Glutamatergic neuron (in vitro differentiated cells): Measurements from ENCODE around the gene CALHM6. TPM values are rescaled to one million over a fixed set of nuclear protein-coding genes. Genes with fewer than 3 reads are reported as not detected.

Source experiments
- DNase-seq: peaks from one replicate; pipeline ENCODE4 v3.0.0; 2022
- H3K27ac Mint-ChIP-seq: one replicate; pipeline ENCODE4 v1.8.0; 2020; ENCODE audit warnings: mild to moderate bottlenecking, mixed read lengths, inconsistent platforms; ENCODE audit not compliant: unreplicated experiment
- H3K27me3 Mint-ChIP-seq: one replicate; pipeline ENCODE4 v1.8.0; 2020; ENCODE audit warnings: mild to moderate bottlenecking, moderate library complexity, mixed read lengths, inconsistent platforms; ENCODE audit not compliant: unreplicated experiment
- H3K36me3 Mint-ChIP-seq: one replicate; pipeline ENCODE4 v1.8.0; 2020; ENCODE audit warnings: mild to moderate bottlenecking, mixed read lengths, inconsistent platforms; ENCODE audit not compliant: unreplicated experiment
- H3K4me1 Mint-ChIP-seq: one replicate; pipeline ENCODE4 v1.8.0; 2020; ENCODE audit warnings: mild to moderate bottlenecking, low read depth, mixed read lengths, inconsistent platforms; ENCODE audit not compliant: unreplicated experiment
- H3K4me3 Mint-ChIP-seq: one replicate; pipeline ENCODE4 v1.8.0; 2020; ENCODE audit warnings: mild to moderate bottlenecking, mixed read lengths, inconsistent platforms; ENCODE audit not compliant: unreplicated experiment
- H3K9me3 Mint-ChIP-seq: one replicate; pipeline ENCODE4 v1.8.0; 2020; ENCODE audit warnings: mild to moderate bottlenecking, moderate library complexity, mixed read lengths, inconsistent platforms; ENCODE audit not compliant: unreplicated experiment
- total RNA-seq: library from RNA; stranded (reverse); fragmentation: NEBNext Ultra II Directional; extraction: Animal tissue kit (Norgen Biotek cat#: 25700); gene quantifications from one replicate; pipeline ENCODE4 v1.2.1, GENCODE V29; 2021; ENCODE audit not compliant: unreplicated experiment
- TF ChIP-seq, protein P1 (sequence below): fragments of 200-600 bp; sonication (generic); IDR thresholded peaks from one replicate; pipeline ENCODE4 v1.5.0; 2021; ENCODE audit not compliant: partially characterized antibody, unreplicated experiment

CALHM6 gene
- total RNA-seq, 1 donor from 2014 or later = not detected

DNA sequence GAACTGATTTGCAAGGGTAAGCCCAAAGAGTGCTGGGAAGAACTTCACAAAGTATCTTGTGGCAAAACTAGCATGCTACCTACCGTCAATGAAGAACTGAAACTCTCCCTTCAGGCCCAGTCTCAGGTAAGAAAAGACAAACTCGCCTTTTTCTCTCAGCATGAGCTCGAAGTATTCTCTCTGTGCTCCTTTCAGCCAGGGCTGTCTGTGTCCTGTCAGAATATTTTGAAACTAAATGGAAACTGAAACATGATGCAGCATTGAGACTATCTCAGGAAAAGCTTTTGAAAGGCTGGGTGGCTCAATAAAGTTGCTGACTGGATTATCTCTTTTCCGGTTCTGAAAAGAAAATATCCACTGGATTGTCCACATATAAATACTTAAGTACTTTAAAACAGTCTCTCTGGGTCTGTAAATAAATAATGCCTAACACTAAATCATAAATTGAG is 51.0 kb downstream of the CALHM6 start:
- no peak for DNase-seq
- Mint-ChIP-seq H3K36me3 (no peaks in the 10 kb centered on the region), H3K4me3 (no peak overlapping the region), H3K27me3 (no peaks in the 10 kb centered on the region), H3K27ac (no peak overlapping the region), H3K4me1 (no peaks in the 10 kb centered on the region), H3K9me3 (peaks cover 2% of the 10 kb centered on the region)
- TF ChIP-seq, protein P1, sequence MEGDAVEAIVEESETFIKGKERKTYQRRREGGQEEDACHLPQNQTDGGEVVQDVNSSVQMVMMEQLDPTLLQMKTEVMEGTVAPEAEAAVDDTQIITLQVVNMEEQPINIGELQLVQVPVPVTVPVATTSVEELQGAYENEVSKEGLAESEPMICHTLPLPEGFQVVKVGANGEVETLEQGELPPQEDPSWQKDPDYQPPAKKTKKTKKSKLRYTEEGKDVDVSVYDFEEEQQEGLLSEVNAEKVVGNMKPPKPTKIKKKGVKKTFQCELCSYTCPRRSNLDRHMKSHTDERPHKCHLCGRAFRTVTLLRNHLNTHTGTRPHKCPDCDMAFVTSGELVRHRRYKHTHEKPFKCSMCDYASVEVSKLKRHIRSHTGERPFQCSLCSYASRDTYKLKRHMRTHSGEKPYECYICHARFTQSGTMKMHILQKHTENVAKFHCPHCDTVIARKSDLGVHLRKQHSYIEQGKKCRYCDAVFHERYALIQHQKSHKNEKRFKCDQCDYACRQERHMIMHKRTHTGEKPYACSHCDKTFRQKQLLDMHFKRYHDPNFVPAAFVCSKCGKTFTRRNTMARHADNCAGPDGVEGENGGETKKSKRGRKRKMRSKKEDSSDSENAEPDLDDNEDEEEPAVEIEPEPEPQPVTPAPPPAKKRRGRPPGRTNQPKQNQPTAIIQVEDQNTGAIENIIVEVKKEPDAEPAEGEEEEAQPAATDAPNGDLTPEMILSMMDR = no peak

DNA sequence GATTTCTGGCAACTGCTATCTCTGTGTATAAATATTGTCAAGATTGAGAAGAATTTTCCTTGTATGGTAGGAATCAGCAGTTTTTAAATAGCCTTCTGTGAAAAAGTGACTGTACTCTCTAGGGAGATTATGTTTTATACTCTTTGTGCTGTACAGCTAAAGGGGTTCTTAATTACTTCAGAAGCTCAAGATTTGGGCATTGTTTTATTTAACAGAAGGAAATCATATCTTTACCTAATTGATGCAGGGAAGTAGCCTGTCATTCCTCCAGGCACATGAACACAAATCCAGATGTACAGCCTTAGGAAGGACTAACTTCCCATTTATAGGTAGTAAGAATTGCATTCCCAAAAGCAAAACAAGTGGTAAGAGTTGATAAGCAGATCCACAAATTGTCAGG is 51.6 kb downstream of the CALHM6 start:
- Mint-ChIP-seq H3K4me1 (no peaks in the 10 kb centered on the region), H3K4me3 (no peak overlapping the region), H3K9me3 (no peaks in the 10 kb centered on the region), H3K27me3 (no peaks in the 10 kb centered on the region), H3K36me3 (no peaks in the 10 kb centered on the region), H3K27ac (no peak overlapping the region)
- TF ChIP-seq, protein P1 = no peak
- no peak for DNase-seq

Other genes starting within 250 kb of the CALHM6 start
- gene TSPYL4, start 207.3 kb upstream of the CALHM6 start, total RNA-seq = 81.3 TPM
- gene TSPYL1, start 181.4 kb upstream of the CALHM6 start, total RNA-seq = 63.3 TPM
- gene DSE, start 90.4 kb upstream of the CALHM6 start, total RNA-seq = 12.0 TPM
- gene CALHM5, start 50.3 kb downstream of the CALHM6 start, total RNA-seq = 0.10 TPM
- gene TRAPPC3L, start 84.3 kb downstream of the CALHM6 start, total RNA-seq = not detected
- gene CALHM4, start 92.4 kb downstream of the CALHM6 start, total RNA-seq = not detected
- 47.4 TPM for gene RWDD1, start 110.1 kb downstream of the CALHM6 start, total RNA-seq
- 0.98 TPM for gene RSPH4A, start 155.1 kb downstream of the CALHM6 start, total RNA-seq
- gene ZUP1, start 207.4 kb downstream of the CALHM6 start, total RNA-seq = 17.8 TPM
- gene KPNA5, start 219.8 kb downstream of the CALHM6 start, total RNA-seq = 21.9 TPM